ENCODE results near the gene PPP2R2D. TPM values are rescaled to one million over a fixed set of nuclear protein-coding genes. Genes with fewer than 3 reads are reported as not detected.

The PPP2R2D gene
- total RNA-seq, 2 donors from 2014 or later = 35.5 to 37.5 TPM

- peak; percentile 89 for TF ChIP-seq CTCF (conservative IDR thresholded peaks at IDR 0.05)
- peak; percentile 97 for DNase-seq
- H3K4me1 ChIP-seq (ENCODE audit: control insufficient read depth, insufficient read depth, low read length) = no peaks in the 10 kb centered on the region
- H3K4me1 Mint-ChIP-seq = no peaks in the 10 kb centered on the region
- no peak overlapping the region for H3K27ac Mint-ChIP-seq
- H3K36me3 Mint-ChIP-seq (ENCODE audit: low read depth) = no peaks in the 10 kb centered on the region
- H3K27ac ChIP-seq (ENCODE audit: low read depth, low read length) = no peak overlapping the region
- H3K36me3 ChIP-seq (ENCODE audit: control insufficient read depth, insufficient read depth, low read length) = no peaks in the 10 kb centered on the region
- H3K27me3 ChIP-seq (ENCODE audit: control insufficient read depth, insufficient read depth, low read length, poor library complexity, severe bottlenecking) = no peaks in the 10 kb centered on the region
- no peak overlapping the region for H3K9ac ChIP-seq (ENCODE audit: extremely low read depth, low read length, poor library complexity, severe bottlenecking)
- 7 to 17% methylated on average over 6 to 17 of the region's 17 CpGs for WGBS, 2 experiments (ENCODE audit: insufficient coverage in 1 of 2, insufficient read length in 1 of 2)
- H3K4me3 Mint-ChIP-seq = no peak overlapping the region
- H3K4me3 ChIP-seq (ENCODE audit: low read length) = no peak overlapping the region
- peaks cover 12% of the 10 kb centered on the region for H3K9me3 Mint-ChIP-seq
- peaks cover 6% of the 10 kb centered on the region for H3K27me3 Mint-ChIP-seq (ENCODE audit: insufficient read depth)
- no peaks in the 10 kb centered on the region for H3K9me3 ChIP-seq (ENCODE audit: control insufficient read depth, low read length)
Observed at GRCh38 chr10:131874991-131875451, 25.8 kb upstream of the PPP2R2D start.

- peaks cover 6% of the 10 kb centered on the region for H3K27me3 Mint-ChIP-seq (ENCODE audit: insufficient read depth)
- TF ChIP-seq CTCF (conservative IDR thresholded peaks at IDR 0.05) = no peak
- no peaks in the 10 kb centered on the region for H3K36me3 Mint-ChIP-seq (ENCODE audit: low read depth)
- Histone ChIP-seq H3K9me3 (ENCODE audit: control insufficient read depth, low read length) (no peaks in the 10 kb centered on the region), H3K4me3 (ENCODE audit: low read length) (no peak overlapping the region), H3K9ac (ENCODE audit: extremely low read depth, low read length, poor library complexity, severe bottlenecking) (no peak overlapping the region), H3K27ac (ENCODE audit: low read depth, low read length) (no peak overlapping the region), H3K4me1 (ENCODE audit: control insufficient read depth, insufficient read depth, low read length) (no peaks in the 10 kb centered on the region), H3K27me3 (ENCODE audit: control insufficient read depth, insufficient read depth, low read length, poor library complexity, severe bottlenecking) (no peaks in the 10 kb centered on the region), H3K36me3 (ENCODE audit: control insufficient read depth, insufficient read depth, low read length) (no peaks in the 10 kb centered on the region)
- H3K9me3 Mint-ChIP-seq = peaks cover 14% of the 10 kb centered on the region
- 79 to 91% methylated on average over 7 to 10 of the region's 10 CpGs for WGBS, 2 experiments (ENCODE audit: insufficient coverage in 1 of 2, insufficient read length in 1 of 2)
- no peak overlapping the region for H3K27ac Mint-ChIP-seq
- DNase-seq = peak; percentile 54
- H3K4me3 Mint-ChIP-seq = no peak overlapping the region
- H3K4me1 Mint-ChIP-seq = no peaks in the 10 kb centered on the region
Observed at GRCh38 chr10:131875501-131875900, 25.3 kb upstream of the PPP2R2D start.

- H3K36me3 ChIP-seq (ENCODE audit: control insufficient read depth, insufficient read depth, low read length) = no peaks in the 10 kb centered on the region
- Mint-ChIP-seq H3K27ac (no peak overlapping the region), H3K27me3 (ENCODE audit: insufficient read depth) (peaks cover 6% of the 10 kb centered on the region), H3K4me1 (no peaks in the 10 kb centered on the region), H3K36me3 (ENCODE audit: low read depth) (no peaks in the 10 kb centered on the region), H3K9me3 (peaks cover 14% of the 10 kb centered on the region), H3K4me3 (no peak overlapping the region)
- no peaks in the 10 kb centered on the region for H3K9me3 ChIP-seq (ENCODE audit: control insufficient read depth, low read length)
- H3K4me3 ChIP-seq (ENCODE audit: low read length) = no peak overlapping the region
- no peak for DNase-seq
- H3K27ac ChIP-seq (ENCODE audit: low read depth, low read length) = no peak overlapping the region
- 84 to 87% methylated on average over 5 to 10 of the region's 10 CpGs for WGBS, 2 experiments (ENCODE audit: insufficient coverage in 1 of 2, insufficient read length in 1 of 2)
- H3K9ac ChIP-seq (ENCODE audit: extremely low read depth, low read length, poor library complexity, severe bottlenecking) = no peak overlapping the region
- no peaks in the 10 kb centered on the region for H3K4me1 ChIP-seq (ENCODE audit: control insufficient read depth, insufficient read depth, low read length)
- TF ChIP-seq CTCF (conservative IDR thresholded peaks at IDR 0.05) = no peak
- no peaks in the 10 kb centered on the region for H3K27me3 ChIP-seq (ENCODE audit: control insufficient read depth, insufficient read depth, low read length, poor library complexity, severe bottlenecking)
Observed at GRCh38 chr10:131876017-131876416, 24.8 kb upstream of the PPP2R2D start.

All from endodermal cell (in vitro differentiated cells).